Stimulated activated CD4-positive, alpha-beta T cell treated with anti-CD3 and anti-CD28 coated beads, Interleukin-1b, Interleukin-23, amount 100 ng/mL, for 24 hours (primary cell): Measurements from ENCODE around the gene TENT5A.
"Not testable (repeated sequence)": the region's sequence is repeated elsewhere in the genome, so short reads cannot be mapped to it uniquely, and the experiment has no call there.

Source experiments
- DNase-seq, 4 experiments: peaks; one replicate each; pipeline ENCODE4 v3.0.0-alpha.2; 2020; ENCODE audit warnings: low read depth in 4 of 4, low spot score in 1 of 4

Gene TENT5A

DNA sequence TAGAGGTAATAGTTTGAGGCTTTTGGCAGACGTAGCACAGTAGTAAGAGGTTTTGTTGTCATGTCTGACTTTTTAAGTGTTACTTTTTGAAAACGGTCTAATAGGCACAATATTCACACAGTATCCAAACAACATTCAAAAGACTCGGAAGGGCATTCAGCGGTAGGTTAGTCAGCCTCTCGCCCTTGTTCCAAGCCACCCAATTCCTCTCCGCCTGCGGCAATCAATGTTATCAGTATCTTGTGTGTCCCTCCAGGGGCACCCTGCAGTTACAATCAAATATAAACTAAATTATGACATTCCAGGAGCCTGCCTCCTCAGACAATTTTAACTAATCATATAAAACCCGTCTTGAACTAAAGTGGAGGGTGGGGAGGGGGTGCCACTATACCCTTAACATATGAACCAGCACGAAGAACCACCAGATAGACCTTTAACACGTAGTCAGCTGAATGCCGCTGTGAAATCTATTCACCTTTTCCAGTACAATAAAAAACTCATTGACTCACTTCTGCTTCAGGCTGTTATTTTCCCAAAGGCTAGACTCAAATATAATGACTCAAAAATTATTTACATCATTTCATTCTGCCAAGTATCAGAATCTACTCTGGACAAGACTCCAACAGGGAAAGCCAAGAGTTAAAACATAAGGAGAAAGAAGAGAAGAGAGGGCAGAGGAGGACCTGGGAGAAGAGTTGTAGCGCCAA is 1.6 kb downstream of the TENT5A start:
- no peak for DNase-seq

DNA sequence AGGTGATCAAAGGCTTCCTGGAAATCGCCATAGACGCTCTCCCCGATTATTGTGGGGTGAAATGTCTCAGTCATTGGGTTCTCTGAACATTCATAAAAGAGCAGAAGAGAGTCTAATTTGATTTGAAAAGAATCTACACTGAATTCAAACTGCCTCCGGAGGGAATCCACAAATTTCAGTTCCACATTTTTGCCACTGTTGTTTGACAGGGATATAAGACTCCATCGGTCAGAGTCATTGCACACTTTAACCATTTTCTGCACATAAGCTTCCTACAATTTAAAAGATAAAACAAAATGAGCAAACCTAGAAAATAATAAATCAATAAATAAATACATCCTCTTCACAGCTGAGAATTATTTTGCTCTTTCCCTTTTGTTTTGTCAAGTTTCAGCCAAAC is 2.3 kb downstream of the TENT5A start:
- no peak for DNase-seq

DNA sequence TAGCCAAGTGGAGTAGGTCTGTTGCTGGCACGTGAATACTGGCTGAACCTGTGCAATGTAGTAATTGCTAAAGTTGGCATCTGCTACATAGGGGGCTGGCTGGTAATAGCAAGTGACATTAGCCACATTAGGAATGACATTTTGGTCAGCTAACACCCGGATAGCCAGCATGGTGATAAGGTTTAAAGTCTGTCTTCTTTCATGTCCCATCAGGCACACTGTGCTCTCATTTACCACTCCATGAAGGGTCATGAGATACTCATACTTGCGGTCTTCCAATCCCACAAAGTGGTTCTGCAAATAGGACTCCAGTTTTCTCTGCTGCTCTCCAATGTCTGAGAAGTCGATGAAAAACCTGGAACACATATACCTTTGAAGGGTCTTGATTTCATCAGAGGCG is 2.8 kb downstream of the TENT5A start:
- DNase-seq: no peak

DNA sequence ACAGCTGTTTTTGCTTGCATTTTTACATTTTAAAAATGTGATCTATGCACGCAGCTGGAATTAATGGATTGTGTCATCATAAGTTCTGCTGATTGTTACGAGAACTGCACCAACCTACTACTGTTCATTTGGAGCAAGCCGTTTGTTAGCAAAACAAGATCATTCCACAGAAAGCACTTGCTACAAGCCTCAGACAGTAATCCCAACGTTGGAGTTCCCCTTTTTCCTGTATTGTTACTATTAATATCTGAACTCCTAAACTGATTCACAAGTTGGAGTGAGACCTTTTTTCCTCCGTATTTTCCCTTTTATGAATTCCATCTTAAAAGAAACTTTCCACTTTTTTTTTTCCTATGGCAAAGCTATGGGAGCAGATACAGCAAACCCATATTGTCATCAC is 3.5 kb downstream of the TENT5A start:
- DNase-seq: no peak

DNA sequence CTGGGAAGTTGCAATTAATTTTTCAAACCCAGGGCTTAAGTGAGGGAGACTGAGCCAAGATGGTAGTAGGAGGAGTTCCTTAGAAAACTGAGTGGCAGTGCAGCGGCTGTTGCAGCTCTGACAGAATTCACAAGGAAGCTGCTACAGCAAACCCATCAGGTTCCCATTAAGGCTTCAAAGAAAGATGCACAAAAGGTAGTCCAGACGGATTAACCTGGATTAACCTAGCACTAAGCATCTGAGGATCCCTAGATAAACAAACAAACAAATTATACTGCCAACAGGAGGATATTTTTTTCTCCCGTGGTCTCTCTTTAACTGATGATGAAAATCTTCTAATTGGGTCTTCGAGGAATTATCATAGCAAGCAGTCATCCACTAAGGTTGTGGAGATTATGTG is 5.2 kb downstream of the TENT5A start:
- no peak for DNase-seq

DNA sequence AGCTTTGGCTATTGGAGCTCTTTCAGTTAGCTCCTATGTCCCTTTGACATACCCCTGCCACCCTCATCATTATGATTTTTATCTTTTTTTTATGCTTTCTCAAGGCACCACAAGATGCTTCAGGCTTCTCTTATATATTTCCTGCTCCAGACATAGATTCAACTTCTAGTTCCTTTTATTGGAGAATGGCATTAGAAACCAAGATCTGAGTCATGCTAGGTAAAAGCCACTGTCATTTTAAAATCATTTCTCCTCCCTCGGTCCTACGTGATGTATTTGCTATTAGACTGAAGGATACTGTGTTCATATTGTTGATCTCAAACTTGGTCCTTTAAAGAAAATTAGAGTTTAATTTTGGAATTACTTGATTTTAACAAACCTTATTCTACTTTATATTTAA is 8.3 kb downstream of the TENT5A start:
- no peak for DNase-seq

DNA sequence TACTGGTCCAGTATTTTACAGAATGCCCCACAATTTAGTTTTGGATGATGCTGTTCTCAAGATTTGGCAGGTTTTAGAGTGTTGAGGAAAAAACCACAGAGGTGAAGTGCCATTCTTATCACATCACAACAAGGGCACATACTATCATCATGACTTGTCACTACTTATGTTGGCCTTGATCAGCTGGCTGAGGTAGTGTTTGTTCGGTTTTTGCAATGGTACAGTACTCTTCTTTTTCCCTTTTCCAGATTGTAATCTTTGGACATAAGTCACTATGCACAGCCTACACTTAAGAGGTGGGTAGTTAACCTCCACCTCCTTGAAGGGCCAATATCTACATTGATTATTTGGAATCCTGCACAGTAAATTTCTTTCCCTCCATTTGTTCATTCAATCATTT is 8.8 kb downstream of the TENT5A start:
- DNase-seq: no peak

DNA sequence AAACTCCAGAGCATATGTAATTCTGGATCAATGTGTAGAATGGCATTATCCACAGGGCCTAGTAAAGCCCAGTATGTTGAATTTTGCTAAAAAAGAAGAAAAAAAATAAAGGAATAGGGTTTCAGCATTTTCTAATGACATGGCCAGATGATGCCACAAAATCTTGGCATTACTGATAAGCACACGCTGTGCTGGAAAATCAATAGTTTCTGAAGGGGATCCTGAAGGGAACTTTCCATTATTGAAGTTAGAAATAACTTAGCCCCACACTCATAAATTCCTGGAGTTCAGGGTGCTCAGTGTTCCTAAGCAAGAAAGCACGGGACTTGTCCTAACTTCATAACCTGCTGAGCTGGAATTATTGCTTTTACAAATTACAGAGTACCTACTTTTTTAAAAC is 10.8 kb downstream of the TENT5A start:
- DNase-seq: no peak

DNA sequence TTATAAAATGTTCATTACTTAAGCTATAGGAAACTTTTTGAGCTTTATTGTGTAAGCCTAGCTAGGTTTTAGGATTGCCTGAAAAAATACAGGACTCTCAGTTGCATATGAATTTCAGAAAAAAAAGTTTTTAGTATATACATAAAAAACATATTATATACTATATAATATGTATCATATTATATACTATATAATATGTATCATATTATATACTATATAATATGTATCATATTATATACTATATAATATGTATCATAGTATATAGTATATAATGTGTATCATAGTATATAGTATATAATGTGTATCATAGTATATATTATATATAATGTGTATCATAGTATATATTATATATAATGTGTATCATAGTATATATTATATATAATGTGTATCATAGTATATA is 11.9 kb downstream of the TENT5A start:
- not testable (repeated sequence) for DNase-seq

DNA sequence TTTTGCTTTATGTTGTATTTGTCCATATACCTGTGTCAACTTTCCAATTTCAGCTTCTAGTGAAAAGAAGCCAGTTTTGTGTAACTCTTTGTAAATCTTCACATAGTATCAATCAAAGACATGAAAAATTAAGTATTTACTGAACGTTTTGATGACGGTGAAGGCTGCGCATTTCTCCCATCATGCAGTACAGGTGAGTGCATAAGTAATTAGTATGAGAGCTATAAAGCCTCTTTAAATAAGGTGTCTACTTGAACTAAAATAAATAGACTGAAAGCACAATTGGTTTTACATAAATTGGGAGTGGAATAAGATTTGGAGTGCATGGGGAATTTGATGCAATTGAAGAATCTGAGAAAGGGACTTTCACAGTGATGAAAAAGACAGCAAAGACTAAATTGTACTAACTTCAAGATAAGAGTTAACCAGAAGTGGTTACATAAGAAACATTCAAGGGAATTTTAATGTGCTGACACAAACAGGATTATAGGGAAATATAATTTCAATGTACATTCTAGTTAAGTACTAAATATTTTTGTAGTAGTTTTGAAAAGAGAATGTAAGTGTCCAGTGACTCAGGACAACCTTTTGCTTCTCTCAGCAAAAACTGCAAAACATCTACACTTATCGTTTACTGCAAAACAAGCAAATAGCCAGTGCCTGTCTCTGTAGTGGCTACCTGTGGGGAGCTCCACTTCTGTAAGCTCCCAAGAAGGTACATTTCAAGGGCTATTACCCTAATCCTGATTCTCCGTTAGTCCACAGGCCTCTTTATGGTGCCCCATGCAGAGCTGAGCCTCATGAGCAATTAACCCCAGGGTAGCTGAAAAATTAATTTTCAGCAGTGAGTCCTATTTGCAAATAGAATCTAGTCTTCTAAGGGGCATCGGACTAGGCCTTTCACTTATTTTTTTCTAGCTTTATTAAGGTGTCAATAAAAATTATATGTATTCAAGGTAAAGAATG is 13.0 kb downstream of the TENT5A start:
- no peak for DNase-seq

DNA sequence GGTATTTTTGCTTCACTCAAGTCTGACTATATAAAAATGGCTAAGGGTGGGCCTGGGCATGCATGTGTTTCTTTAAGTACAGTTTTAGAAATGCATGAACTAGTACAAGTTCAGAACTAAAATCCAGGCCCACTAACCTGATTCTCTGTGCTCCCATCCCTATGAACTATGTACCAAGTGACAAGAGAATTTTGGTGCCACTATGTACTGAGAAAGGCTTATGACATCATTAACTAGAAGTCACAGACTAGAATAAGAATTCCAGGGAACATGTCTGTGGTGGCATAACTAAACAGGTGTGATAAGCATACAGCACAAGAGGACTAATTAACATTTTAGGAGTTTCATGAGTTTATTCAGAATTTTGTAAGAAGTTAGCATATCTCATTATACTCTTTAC is 16.1 kb downstream of the TENT5A start:
- no peak for DNase-seq

DNA sequence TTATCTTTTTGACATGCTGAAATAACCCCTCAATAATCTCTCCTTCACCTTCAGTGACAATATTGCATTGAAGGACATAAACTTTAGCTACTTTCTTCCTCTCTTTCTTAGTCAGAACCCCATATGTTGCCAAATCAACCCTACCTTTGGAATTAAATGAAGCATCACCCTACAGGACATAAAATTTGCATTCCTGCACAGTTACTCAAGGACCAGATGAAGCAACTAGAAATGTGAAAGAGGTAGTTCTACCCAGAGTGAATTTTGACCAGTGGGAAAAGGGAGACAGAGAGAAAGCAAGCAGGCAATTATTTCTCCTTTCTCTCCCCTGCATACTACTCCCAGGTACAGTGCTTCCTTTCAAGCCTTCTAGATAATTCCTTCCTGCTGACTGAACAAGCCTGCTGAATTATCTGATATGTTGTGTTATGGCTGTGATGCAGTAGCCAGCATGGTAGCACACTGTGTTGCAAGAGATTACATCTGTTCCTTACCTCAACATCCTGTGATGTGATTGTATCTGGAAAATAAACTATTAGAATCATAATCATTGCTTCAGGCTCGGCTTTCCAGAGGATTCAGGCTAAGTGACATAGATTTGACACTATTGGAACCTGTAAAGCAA is 16.6 kb downstream of the TENT5A start:
- no peak for DNase-seq

DNA sequence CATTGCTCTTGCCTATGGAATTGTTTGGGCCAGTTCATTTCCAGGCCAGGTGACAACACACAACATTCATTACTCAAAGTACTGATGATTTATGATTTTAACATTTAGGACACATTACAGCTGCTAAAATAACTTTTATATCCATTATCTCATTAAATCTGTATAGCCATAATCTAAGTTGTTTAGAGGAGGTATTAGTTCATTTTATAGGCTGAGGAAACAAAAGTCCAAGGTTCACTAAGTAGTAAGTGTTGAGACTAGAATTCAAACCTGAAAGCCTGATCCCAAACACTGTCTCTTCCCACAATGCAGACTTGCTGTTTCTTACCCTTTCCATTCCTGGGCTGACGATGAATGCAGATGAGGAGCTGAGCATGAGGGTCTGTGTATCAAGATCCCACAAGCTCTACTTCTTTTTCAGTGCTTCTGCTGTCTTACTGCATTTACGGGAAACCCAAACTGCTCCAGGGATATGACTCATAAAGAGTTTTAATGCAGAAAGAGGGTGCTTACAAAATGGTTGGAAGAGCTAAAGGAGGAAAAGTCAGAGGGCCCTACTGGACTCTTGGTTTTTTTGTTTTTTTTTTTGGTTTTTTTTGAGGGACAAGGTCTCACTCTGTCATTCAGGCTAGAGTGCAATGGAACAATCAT is 17.9 kb downstream of the TENT5A start:
- DNase-seq: no peak

DNA sequence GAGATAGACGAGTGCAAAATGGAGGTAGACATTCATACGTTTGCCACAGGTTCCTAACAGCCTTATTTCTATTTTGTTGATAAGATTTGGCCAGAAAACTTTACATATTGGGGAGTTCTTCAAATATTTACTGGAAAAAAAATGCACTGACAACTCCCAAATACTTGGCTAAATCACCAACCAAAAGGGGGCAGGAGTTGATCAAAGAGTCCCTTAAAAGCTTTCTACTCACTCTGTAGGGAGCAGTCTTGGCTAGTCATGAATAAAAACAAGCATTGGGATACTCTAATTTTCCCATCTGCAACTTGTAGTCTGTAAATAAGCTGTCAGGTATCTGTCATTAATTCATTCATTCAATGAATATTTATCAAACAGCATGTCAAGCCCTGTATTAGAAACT is 18.4 kb downstream of the TENT5A start:
- no peak for DNase-seq

DNA sequence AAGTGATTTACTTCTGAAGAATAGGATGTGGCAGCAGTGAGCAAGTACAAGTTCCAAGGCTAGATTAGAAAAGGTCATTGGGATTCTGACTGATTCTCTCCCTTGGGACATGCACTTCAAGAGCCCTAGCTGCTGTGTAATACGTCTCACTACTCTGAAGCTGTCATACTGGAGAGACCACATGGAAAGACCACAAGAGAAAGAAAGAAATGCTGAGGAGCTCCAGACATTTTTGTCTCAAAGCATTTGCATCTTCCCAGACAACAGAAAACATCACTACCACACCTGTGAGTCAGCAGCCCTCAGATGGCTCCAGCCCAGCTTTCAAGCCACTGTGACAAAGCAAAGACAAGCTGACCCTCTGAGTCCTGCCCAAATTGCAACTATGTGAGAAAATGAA is 20.7 kb downstream of the TENT5A start:
- DNase-seq: no peak

DNA sequence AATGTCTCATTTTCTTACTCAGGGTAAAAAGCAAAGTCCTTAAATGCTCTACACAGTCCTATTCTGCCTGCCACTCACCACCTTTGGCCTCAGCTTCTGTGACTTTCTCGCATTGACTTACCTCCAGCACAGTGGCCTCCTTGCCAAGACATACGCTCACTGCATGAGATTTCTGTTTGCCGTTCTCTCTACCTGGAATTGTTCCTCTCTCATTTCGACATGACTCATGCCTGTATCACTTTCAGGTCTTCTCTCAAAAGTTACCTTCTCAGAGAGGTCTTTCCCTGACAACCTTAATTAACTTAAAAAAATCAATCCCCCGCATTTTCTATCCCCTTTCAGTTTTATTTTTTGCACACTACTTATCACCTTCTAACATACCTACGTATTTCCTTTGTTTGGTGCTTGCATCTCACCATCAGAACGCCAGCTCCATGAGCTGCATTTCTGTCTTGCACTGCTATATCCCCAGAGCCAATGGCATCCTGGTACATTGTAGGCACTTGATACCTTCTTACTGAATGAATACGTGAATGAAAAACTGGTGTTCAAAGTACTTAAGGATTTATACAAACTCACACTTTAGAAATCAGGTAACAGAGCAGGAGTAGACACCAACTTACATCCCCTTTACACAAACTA is 24.5 kb downstream of the TENT5A start:
- DNase-seq: no peak

DNA sequence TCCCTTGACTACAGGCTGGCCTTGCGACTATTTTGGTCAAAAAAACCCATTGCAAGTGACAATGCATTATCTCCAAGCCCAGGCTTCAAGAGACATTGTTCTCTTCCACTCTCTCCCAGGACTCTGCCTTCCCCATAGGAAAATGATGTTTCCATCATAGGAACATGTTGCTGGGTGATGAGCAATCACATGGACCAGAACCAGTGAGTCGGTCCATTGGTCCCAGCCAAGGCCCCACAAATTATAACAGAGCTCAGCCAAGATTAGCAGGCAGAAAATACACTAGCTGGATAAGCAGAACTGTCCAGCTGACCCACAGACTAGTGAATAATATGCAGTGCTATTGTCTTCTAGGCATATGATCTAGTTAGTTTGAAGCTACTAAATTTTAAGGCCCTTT is 27.4 kb downstream of the TENT5A start:
- DNase-seq: no peak

DNA sequence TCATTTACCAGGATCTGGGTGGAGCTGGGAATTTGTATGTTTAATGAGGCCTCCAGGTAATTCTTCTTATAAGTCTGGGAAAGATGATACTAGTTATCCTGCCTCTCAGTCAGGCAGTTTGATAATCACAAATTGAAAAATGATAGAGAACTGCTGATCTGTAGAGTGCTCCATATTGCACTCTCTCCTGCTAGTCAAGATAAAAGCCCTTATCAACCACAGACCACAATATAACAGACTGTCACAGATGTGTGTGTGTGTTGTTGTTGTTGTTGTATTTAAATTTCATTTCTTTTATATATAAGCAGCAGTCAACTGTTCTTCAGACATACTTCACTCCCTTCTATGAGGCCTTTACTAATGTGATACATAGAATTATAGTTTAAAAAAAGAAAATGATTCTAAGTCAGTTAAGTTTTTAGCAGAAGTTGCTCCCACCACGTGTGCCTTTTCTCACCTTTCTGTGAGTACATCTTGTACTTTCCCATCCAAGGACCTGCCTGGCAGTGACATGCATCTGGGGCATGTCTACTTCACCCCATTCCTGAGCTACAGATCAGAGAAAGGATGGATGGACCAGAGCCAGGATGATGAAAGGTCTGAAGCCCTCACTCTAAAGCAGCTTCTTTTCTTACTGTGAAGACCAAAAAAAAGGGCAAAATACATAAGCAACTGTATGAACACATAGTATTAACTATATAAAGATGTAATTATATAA is 29.8 kb downstream of the TENT5A start:
- DNase-seq: no peak

DNA sequence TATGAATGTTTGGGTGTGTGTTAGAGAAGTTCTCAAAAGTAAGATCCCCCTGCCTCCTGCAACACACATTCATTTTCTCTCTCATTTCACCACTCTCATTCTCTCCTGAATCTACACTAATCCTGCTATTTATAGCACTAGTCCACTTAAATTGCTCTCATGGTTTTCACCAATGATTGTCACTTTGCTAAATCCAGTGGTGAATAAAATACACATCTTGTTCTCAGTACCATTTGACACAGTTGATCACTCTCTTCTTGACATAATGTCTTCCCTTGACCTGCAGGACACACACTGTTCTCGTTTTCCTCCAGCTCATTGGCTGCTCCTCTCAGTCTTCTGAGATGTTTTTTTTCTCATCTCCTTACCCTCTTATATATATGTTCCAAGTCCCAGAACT is 32.1 kb downstream of the TENT5A start:
- DNase-seq: no peak

DNA sequence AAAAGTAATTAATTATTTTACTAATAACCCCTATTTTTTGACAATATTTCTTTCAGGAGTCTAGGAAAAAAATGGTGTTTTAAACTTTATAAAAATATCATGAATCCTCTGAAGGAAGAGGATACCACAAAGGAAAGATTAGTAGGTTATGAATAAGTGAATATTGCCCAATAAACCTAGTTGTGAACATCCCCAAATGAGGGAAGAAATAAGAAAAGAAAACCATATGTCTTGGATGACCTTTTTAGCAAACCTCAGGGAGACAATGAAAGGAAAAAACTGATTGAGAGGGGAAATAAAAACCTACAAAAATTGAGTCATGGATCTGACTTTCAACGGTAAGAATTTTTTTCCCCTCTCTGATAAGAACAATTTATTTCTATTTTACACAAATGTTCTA is 34.4 kb downstream of the TENT5A start:
- no peak for DNase-seq
